ENCODE results near the gene DNAAF3. TPM values are rescaled to one million over a fixed set of nuclear protein-coding genes. Genes with fewer than 3 reads are reported as not detected.

DNAAF3 gene
- total RNA-seq, result 0.59 and 1.5 TPM in 2 replicates

GRCh38 chr19:55166530-55167268, at the start of gene DNAAF3:
Gene DNAAF3 (minus strand): TSS chr19:55166613. CDS start chr19:55166413, 200 bp downstream.

GRCh38 chr19:55208880-55209692, 42.7 kb upstream of the DNAAF3 start, which contains the start of gene PTPRH:
Gene PTPRH (minus strand): TSS chr19:55209501. CDS start chr19:55209433, 68 bp downstream.

DNA sequence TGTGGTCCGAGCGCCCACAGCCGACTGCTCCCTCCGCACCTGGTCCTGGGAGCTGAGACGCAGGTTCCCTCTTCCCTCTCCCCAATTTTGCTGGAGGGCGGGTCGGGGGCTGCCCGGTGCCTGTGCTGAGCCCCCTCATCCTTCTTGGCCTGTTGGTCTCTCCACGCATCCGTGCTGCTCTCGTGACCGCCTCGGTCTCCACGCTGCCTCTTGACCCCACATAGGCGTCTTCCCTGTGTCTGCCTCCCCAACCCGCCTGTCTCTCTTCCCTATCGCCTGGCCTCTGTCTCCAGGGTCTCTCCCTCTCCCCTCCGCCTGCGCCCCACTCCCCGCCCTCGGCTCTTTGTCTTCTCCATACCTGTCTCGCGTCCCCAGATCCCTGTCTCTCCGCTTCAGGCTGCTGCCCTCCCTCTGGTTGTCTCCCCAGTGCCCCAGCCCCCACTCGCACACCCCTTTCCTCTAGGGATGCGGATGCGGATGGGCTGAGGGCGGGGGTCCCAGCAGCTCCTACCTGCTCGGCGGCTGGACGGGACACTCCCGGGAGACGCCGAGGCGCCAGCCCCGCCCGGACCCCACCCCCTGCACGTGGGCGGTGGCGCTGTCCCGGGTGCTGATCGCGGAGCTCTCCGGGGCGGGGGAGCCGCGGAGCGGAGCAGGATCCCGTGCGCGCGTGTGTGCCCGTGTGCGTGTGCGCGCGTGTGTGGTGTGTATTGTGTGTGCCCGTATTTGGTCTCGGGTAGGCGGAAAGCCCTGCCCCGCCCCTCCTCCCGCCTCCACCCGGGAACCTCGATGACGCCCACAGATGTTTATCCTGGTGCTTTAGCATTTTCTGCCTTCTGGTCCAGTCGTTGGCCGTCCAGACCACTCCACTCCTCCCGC, 13.4 kb upstream of the DNAAF3 start, which contains the start of gene SYT5:
Gene SYT5, minus strand, starts transcription at position 684 of the 879 bp plus-strand sequence. CDS start 1,248 bp downstream, outside the sequence.

DNA sequence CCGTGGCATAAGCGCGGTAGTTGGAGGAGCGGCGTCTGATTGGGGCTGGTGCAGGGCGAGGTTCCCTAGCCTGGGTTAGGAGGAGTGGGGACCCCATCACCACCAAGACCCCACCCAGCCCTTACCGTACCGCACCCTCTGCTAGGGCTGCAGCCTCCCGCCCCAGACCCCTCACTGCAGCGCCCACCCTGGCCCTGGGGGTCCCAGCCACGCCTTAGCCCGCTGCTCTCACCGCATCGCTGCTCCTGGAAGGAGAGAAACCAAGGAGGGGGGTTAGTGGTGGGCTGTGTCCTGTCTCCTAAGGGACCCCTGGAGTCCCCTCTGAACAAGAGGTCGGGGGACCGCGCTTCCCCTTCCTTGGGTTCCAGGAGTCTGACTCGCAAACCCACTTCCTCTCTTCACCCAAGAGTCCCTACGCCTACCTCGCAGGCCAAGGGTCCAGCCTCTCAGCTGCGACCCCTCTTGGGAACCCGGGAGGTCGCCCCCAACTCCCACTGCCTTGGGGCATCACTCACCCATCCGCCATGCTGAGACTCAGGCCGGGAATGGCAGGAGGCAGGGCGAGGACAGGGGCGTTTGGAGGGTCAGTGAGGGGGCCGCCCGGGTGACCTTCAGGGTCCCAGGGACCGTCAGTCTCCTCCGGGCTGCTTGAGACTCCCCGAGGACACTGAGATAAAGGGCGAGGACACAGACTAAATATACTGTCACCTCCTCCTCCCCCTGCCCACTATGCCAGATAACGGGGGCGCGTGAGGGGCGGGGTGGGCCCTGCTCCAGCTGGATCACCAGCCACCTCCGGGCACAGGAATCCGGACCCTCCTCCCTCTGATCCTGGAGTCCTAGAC, 9.1 kb downstream of the DNAAF3 start, which contains the start of gene TNNI3:
Gene TNNI3, minus strand, starts transcription at position 669 of the 845 bp plus-strand sequence. Its CDS starts 143 bp downstream, at position 526.

DNA sequence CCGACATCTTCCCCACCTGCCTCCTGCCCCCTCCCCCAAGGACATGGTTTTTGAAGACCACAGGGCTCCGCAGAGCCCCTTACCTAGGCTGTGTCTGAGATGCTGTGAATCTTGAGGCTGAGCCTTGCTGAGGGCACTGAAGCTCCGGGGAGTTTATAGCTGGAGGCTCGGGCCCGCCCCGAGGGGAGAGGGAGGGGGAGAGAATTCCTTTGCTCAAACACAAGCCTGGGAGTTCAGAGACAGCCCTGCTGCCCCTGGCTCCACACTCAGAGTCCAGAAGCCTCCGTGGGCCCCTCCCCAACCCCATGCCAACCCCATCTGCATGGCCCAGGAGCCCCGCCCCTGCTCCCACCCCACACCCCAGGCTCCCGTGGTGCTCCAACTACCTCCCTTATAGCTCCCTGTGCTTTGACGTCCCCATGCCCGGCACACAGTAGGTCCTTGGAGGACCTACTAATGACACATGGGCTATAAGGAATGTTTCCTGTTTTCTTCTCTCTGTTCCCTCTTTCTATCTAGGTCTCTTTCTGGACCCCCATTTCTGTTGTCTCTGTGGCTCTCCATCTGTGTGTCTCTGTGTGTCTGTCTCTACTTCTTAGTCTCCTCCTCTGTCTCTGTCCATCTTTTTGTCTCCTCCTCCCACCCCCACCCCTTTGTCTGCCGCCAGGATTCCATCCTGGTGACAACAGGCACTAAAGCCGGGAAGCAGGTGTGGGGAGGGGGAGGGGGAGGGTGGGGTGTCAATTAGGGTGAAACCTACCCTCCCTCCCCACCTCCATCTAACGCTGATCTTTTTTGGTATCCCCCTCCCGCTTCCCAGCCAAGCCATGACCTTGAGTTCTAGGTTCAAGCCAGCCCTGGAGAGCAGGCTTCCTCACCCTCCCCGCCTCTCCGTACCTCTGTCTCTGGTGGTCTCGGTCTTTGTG, 17.1 kb downstream of the DNAAF3 start, which contains the start of gene TNNT1:
Gene TNNT1, minus strand, starts transcription at position 129 of the 926 bp plus-strand sequence. CDS start 2,049 bp downstream, outside the sequence.

DNA sequence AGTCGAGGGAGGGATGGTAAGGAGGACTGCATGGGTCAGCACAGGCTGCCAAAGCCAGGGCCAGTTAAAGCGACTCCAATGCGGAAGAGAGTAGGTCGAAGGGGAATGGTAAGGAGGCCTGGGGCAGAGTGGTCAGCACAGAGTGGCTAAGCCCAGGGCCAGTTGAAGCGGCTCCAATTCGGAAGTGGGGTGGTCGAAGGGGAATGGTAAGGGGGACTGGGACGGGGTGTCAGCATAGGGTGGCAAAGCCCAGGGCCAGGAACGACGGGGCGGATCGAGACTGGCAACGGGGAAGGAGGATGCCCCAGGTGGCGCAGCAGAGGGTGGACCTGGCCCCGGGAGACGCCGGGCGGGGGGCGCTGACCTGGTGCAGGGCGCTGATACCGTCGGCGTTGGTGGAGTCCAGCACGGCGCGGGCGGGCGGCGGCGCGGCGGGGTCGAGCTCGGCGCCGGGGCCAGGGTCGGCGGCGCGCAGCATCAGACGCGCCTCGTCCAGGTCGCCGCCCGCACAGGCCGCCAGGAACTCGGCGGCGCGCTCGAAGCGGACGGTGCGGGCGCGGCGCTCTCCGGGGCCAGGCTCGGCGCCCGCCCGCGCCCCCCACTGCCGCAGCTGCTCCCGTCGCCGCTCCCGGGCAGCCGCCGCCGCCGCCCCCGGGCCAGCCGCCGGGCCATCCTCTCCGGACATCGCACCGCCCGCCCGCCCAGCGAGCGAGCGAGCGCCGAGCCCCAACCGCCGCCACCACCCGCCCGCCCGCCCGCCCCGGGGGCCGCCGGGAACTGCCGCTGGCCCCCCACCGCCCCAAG, 49.4 kb downstream of the DNAAF3 start, which contains the start of gene PPP1R12C:
Gene PPP1R12C, minus strand, starts transcription at position 779 of the 804 bp plus-strand sequence. Its CDS starts 94 bp downstream, at position 685.

Small RNAs within 50 kb of the gene (small RNA-seq; reads per million reads assigned to genes)
- gene MIR7975, result not detected
- not detected for gene RF01210

Other genes with a start within 250 kb of the DNAAF3 start
- not detected in 2 replicates for gene NLRP7, start 219.1 kb downstream of the DNAAF3 start, total RNA-seq
- gene NLRP2, start 200.2 kb downstream of the DNAAF3 start, total RNA-seq, result under 0.01 and 0.37 TPM in 2 replicates
- not detected in 2 replicates for gene GP6, start 128.3 kb downstream of the DNAAF3 start, total RNA-seq
- gene RDH13, start 103.5 kb downstream of the DNAAF3 start, total RNA-seq, result 11.0 and 14.3 TPM in 2 replicates
- gene EPS8L1, start 90.7 kb downstream of the DNAAF3 start, total RNA-seq, result 0.98 TPM in 1 of 2 replicates, not detected in the other
- 39.3 and 55.1 TPM in 2 replicates for gene PPP1R12C, start 49.0 kb downstream of the DNAAF3 start, total RNA-seq
- 0.73 and 2.9 TPM in 2 replicates for gene TNNT1, start 17.4 kb downstream of the DNAAF3 start, total RNA-seq
- gene TNNI3, start 8.9 kb downstream of the DNAAF3 start, total RNA-seq, result 0.37 TPM in 1 of 2 replicates, not detected in the other
- gene SYT5, start 13.7 kb upstream of the DNAAF3 start, total RNA-seq, result 0.39 and 1.1 TPM in 2 replicates
- 5.3 and 11.4 TPM in 2 replicates for gene PTPRH, start 42.9 kb upstream of the DNAAF3 start, total RNA-seq
- gene TMEM86B, start 62.1 kb upstream of the DNAAF3 start, total RNA-seq, result 0.73 and 2.3 TPM in 2 replicates
- 32.3 and 44.8 TPM in 2 replicates for gene PPP6R1, start 92.4 kb upstream of the DNAAF3 start, total RNA-seq
- 36.6 and 38.9 TPM in 2 replicates for gene HSPBP1, start 113.5 kb upstream of the DNAAF3 start, total RNA-seq
- gene BRSK1, start 117.4 kb upstream of the DNAAF3 start, total RNA-seq, result 0.59 and 1.8 TPM in 2 replicates
- not detected in 2 replicates for gene TMEM150B, start 158.7 kb upstream of the DNAAF3 start, total RNA-seq
- gene KMT5C, start 173.3 kb upstream of the DNAAF3 start, total RNA-seq, result 6.6 and 7.6 TPM in 2 replicates
- gene COX6B2, start 188.1 kb upstream of the DNAAF3 start, total RNA-seq, result not detected in 2 replicates
- not detected in 2 replicates for gene GARIN5B, start 196.6 kb upstream of the DNAAF3 start, total RNA-seq
- 0.37 and 1.6 TPM in 2 replicates for gene IL11, start 203.8 kb upstream of the DNAAF3 start, total RNA-seq
- gene TMEM190, start 210.2 kb upstream of the DNAAF3 start, total RNA-seq, result not detected in 2 replicates
- gene TMEM238, start 217.7 kb upstream of the DNAAF3 start, total RNA-seq, result not detected in 2 replicates
- 171 and 427 TPM in 2 replicates for gene RPL28, start 219.3 kb upstream of the DNAAF3 start, total RNA-seq
- gene UBE2S, start 241.2 kb upstream of the DNAAF3 start, total RNA-seq, result 72.0 and 185 TPM in 2 replicates

Measured in subcutaneous preadipocyte (primary cell).